Endothelial cell of umbilical vein (primary cell): ENCODE data around the gene YPEL5.

Source experiments
- CTCF ChIP-seq, 2 donors: IDR thresholded peaks; 1 replicate in 1 of 2; 2 replicates in 1 of 2; pipeline ENCODE4 v1.5.1; 2011; ENCODE audit warnings: low read length in 2 of 2, mild to moderate bottlenecking in 2 of 2, moderate library complexity in 2 of 2, control low read depth in 1 of 2, inconsistent platforms in 1 of 2, low read depth in 1 of 2; ENCODE audit not compliant: insufficient read depth in 1 of 2; ENCODE audit errors: extremely low read depth in 1 of 2
- EZH2 ChIP-seq: IDR thresholded peaks from 2 replicates; pipeline ENCODE4 v1.6.1; 2012; ENCODE audit warnings: borderline replicate concordance, low read depth, mild to moderate bottlenecking, moderate library complexity, low read length, inconsistent platforms; ENCODE audit not compliant: severe bottlenecking
- FOS ChIP-seq: IDR thresholded peaks from 2 replicates; pipeline ENCODE4 v1.6.1; 2011; ENCODE audit warnings: mild to moderate bottlenecking, low read length, moderate library complexity, borderline replicate concordance; ENCODE audit not compliant: insufficient read depth
- GATA2 ChIP-seq: IDR thresholded peaks from 2 replicates; pipeline ENCODE4 v1.7.0; 2011; ENCODE audit warnings: low read depth, mild to moderate bottlenecking, moderate library complexity, mixed read lengths, low read length; ENCODE audit not compliant: insufficient read length, insufficient read depth
- MAX ChIP-seq: IDR thresholded peaks from 2 replicates; pipeline ENCODE4 v1.6.1; 2011; ENCODE audit not compliant: insufficient read depth, insufficient read length
- MYC ChIP-seq: IDR thresholded peaks from one replicate; pipeline ENCODE4 v1.6.1; 2011; ENCODE audit warnings: mild to moderate bottlenecking, low read depth, low read length
- POLR2A ChIP-seq: IDR thresholded peaks from 2 replicates; pipeline ENCODE4 v1.6.1; 2012; ENCODE audit warnings: low read depth, mild to moderate bottlenecking, control low read depth, low read length
- POLR2AphosphoS5 ChIP-seq: IDR thresholded peaks from 2 replicates; pipeline ENCODE4 v1.6.1; 2012; ENCODE audit warnings: low read depth, mild to moderate bottlenecking, control low read depth, low read length, moderate library complexity; ENCODE audit not compliant: insufficient read depth

GRCh38 chr2:30152385-30152784 lies 5.6 kb downstream of the YPEL5 start:
- no peak for TF ChIP-seq CTCF (IDR thresholded peaks at IDR 0.05; ENCODE audit: extremely low read depth in 1 of 2, insufficient read depth in 1 of 2, low read depth in 1 of 2, low read length in 2 of 2)
- TF ChIP-seq POLR2AphosphoS5 = no peak
- no peak for TF ChIP-seq POLR2A
- TF ChIP-seq GATA2 = no peak
- no peak for TF ChIP-seq MYC
- TF ChIP-seq EZH2 = no peak
- no peak for TF ChIP-seq MAX
- TF ChIP-seq FOS = no peak
